Measurements from ENCODE around the gene RAB4B. TPM values are rescaled to one million over a fixed set of nuclear protein-coding genes. Genes with fewer than 3 reads are reported as not detected.

Gene RAB4B
- total RNA-seq, 2 experiments from 2014 or later = 37.1 to 51.3 TPM

- Histone ChIP-seq H3K36me3 (ENCODE audit: insufficient read depth, low read length) (peaks cover 10% of the 10 kb centered on the region; the same call in 1 of the 2 replicates), H3K4me2 (ENCODE audit: low read length) (no peak overlapping the region), H3K27ac (ENCODE audit: low read depth, low read length, poor library complexity, severe bottlenecking) (no peak overlapping the region), H3K9me3 (ENCODE audit: low read length) (no peaks in the 10 kb centered on the region), H2AFZ (ENCODE audit: low read length) (no peak overlapping the region), H3K79me2 (ENCODE audit: insufficient read depth, low read depth, low read length) (peaks cover 15% of the 10 kb centered on the region; the same call in 1 of the 2 replicates), H3K9me2 (ENCODE audit: insufficient read depth, low read length) (no peaks in the 10 kb centered on the region), H3K4me3 (ENCODE audit: low read depth, low read length, poor library complexity, severe bottlenecking) (no peak overlapping the region), H4K20me1 (ENCODE audit: insufficient read depth, low read length) (no peaks in the 10 kb centered on the region), H3K4me1 (ENCODE audit: insufficient read depth, low read length, poor library complexity, severe bottlenecking) (peaks cover 22% of the 10 kb centered on the region)
- BruUV-seq (replicated peaks) = no TSS peak
- TF ChIP-seq, protein P1, sequence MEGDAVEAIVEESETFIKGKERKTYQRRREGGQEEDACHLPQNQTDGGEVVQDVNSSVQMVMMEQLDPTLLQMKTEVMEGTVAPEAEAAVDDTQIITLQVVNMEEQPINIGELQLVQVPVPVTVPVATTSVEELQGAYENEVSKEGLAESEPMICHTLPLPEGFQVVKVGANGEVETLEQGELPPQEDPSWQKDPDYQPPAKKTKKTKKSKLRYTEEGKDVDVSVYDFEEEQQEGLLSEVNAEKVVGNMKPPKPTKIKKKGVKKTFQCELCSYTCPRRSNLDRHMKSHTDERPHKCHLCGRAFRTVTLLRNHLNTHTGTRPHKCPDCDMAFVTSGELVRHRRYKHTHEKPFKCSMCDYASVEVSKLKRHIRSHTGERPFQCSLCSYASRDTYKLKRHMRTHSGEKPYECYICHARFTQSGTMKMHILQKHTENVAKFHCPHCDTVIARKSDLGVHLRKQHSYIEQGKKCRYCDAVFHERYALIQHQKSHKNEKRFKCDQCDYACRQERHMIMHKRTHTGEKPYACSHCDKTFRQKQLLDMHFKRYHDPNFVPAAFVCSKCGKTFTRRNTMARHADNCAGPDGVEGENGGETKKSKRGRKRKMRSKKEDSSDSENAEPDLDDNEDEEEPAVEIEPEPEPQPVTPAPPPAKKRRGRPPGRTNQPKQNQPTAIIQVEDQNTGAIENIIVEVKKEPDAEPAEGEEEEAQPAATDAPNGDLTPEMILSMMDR (conservative IDR thresholded peaks at IDR 0.05; ENCODE audit: low read length) = peak; percentile 60
- TF ChIP-seq EZH2phosphoT487 (IDR thresholded peaks at IDR 0.05; ENCODE audit: borderline replicate concordance, low read depth, low read length) = no peak
- intact Hi-C loops (cut with micrococcal nuclease; ENCODE audit: unreplicated experiment) = no loop called here
- ChIA-PET CTCF (ENCODE audit: unreplicated experiment) (no interaction called here), POLR2A (no interaction called here)
- peak; percentile 41 for DNase-seq (ENCODE audit: low spot score)
Observed at GRCh38 chr19:40744554-40745401, 33.3 kb upstream of the RAB4B start.

GRCh38 chr19:40745402-40745780 is 32.7 kb upstream of the RAB4B start:
- TF ChIP-seq EZH2phosphoT487 (IDR thresholded peaks at IDR 0.05; ENCODE audit: borderline replicate concordance, low read depth, low read length) = no peak
- TF ChIP-seq, protein P1 (conservative IDR thresholded peaks at IDR 0.05; ENCODE audit: low read length) = no peak
- Histone ChIP-seq H4K20me1 (ENCODE audit: insufficient read depth, low read length) (no peaks in the 10 kb centered on the region), H2AFZ (ENCODE audit: low read length) (no peak overlapping the region), H3K9me3 (ENCODE audit: low read length) (no peaks in the 10 kb centered on the region), H3K4me2 (ENCODE audit: low read length) (no peak overlapping the region), H3K4me3 (ENCODE audit: low read depth, low read length, poor library complexity, severe bottlenecking) (no peak overlapping the region), H3K36me3 (ENCODE audit: insufficient read depth, low read length) (peaks cover 10% of the 10 kb centered on the region; the same call in 1 of the 2 replicates), H3K4me1 (ENCODE audit: insufficient read depth, low read length, poor library complexity, severe bottlenecking) (peaks cover 25% of the 10 kb centered on the region), H3K9me2 (ENCODE audit: insufficient read depth, low read length) (no peaks in the 10 kb centered on the region), H3K27ac (ENCODE audit: low read depth, low read length, poor library complexity, severe bottlenecking) (no peak overlapping the region), H3K79me2 (ENCODE audit: insufficient read depth, low read depth, low read length) (peaks cover 19% of the 10 kb centered on the region; the same call in 1 of the 2 replicates)
- intact Hi-C loops (cut with micrococcal nuclease; ENCODE audit: unreplicated experiment) = no loop called here
- DNase-seq (ENCODE audit: low spot score) = no peak
- CTCF ChIA-PET (ENCODE audit: unreplicated experiment) = no interaction called here
- POLR2A ChIA-PET = no interaction called here
- BruUV-seq (replicated peaks) = no TSS peak

DNA sequence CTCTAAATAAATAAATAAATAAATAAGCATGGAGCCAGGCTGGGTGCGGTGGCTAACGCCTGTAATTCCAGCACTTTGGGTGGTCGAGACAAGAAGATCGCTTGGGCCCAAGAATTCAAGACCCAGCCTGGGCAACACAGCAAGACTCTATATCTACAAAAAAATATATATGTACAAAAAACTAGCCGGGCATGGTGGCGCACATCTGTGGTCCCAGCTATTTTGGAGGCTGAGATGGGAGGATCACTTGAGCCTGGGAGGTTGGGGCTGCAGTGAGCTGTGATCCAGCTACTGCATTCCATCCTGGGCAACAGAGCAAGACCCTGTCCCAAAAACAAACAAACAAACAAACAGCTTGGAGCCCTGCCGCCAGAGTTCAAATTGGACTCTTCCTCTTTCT is 30.5 kb upstream of the RAB4B start:
- Histone ChIP-seq H3K9me2 (ENCODE audit: insufficient read depth, low read length) (no peaks in the 10 kb centered on the region), H3K36me3 (ENCODE audit: insufficient read depth, low read length) (peaks cover 20% of the 10 kb centered on the region), H3K27ac (ENCODE audit: low read depth, low read length, poor library complexity, severe bottlenecking) (no peak overlapping the region), H3K79me2 (ENCODE audit: insufficient read depth, low read depth, low read length) (peaks cover 34% of the 10 kb centered on the region), H3K4me3 (ENCODE audit: low read depth, low read length, poor library complexity, severe bottlenecking) (no peak overlapping the region), H3K9me3 (ENCODE audit: low read length) (no peaks in the 10 kb centered on the region), H4K20me1 (ENCODE audit: insufficient read depth, low read length) (0 out of 2 replicates have a peak, but pooled peaks cover under 1% of the 10 kb centered on the region), H3K4me2 (ENCODE audit: low read length) (peak overlapping the region; percentile 90), H3K4me1 (ENCODE audit: insufficient read depth, low read length, poor library complexity, severe bottlenecking) (peaks cover 26% of the 10 kb centered on the region), H2AFZ (ENCODE audit: low read length) (no peak overlapping the region)
- ChIA-PET CTCF (ENCODE audit: unreplicated experiment) (no interaction called here), POLR2A (interaction anchor here (0.5 to 3.8 kb wide), 2 partner anchors 30 to 48 kb away, joined by 3 to 29 read pairs; partner anchors contain the start of gene RAB4B)
- no peak for TF ChIP-seq EZH2phosphoT487 (IDR thresholded peaks at IDR 0.05; ENCODE audit: borderline replicate concordance, low read depth, low read length)
- TF ChIP-seq, protein P1 (conservative IDR thresholded peaks at IDR 0.05; ENCODE audit: low read length) = no peak
- intact Hi-C loops (cut with micrococcal nuclease; ENCODE audit: unreplicated experiment) = no loop called here
- DNase-seq (ENCODE audit: low spot score) = no peak
- BruUV-seq (replicated peaks) = no TSS peak

Measured in OCI-LY7 (cell line).